Testis (tissue), 3 donors: ENCODE data around the gene MSI2. TPM values are rescaled to one million over a fixed set of nuclear protein-coding genes. Genes with fewer than 3 reads are reported as not detected.

ENCODE experiments used
- DNase-seq: peaks from one replicate; pipeline ENCODE4 v3.0.0-alpha.2; 2019
- H3K27ac ChIP-seq, 2 donors: fragments of 200-600 bp; sonication (generic); one replicate each; pipeline ENCODE4 v1.5.1; 2019
- H3K27me3 ChIP-seq: fragments of 200-600 bp; sonication (generic); one replicate; pipeline ENCODE4 v1.5.1; 2019
- H3K36me3 ChIP-seq: fragments of 200-600 bp; sonication (generic); one replicate; pipeline ENCODE4 v1.5.1; 2017; ENCODE audit warnings: low read depth; ENCODE audit errors: missing control alignments
- H3K4me1 ChIP-seq: fragments of 200-600 bp; sonication (generic); one replicate; pipeline ENCODE4 v1.5.1; 2019
- H3K4me3 ChIP-seq, 2 donors: fragments of 200-600 bp; sonication (generic); one replicate each; pipeline ENCODE4 v1.5.1; 2017 to 2019
- H3K9me3 ChIP-seq: fragments of 200-600 bp; sonication (generic); one replicate; pipeline ENCODE4 v1.5.1; 2017
- CTCF ChIP-seq, 3 experiments: fragments of 450-650 bp in 2 of 3; fragments of 200-600 bp in 1 of 3; sonication (generic) in 1 of 3; IDR thresholded peaks; one replicate each; pipeline ENCODE4 v1.5.1; 2016 to 2019; ENCODE audit warnings: antibody characterized with exemption in 3 of 3, mild to moderate bottlenecking in 2 of 3, moderate library complexity in 1 of 3
- POLR2A ChIP-seq: fragments of 450-650 bp; IDR thresholded peaks from one replicate; pipeline ENCODE4 v1.6.1; 2017; ENCODE audit warnings: antibody characterized with exemption, mild to moderate bottlenecking, moderate library complexity
- WGBS, 2 donors: methylation state at CpG; one replicate each; pipeline ENCODE4 v1.1.5; 2018; 5-methylcytosine and 5-hydroxymethylcytosine counted together
- intact Hi-C: fragments of 100-400 bp; cut with DNase I; formaldehyde crosslinking; loops from one replicate; pipeline ENCODE4 v1.15.1; 2023; ENCODE audit warnings: low total_unique reads
- polyA plus RNA-seq: library from polyadenylated mRNA; stranded (reverse); fragments of 350-450 nt; fragmentation: Illumina TruSeq; extraction: RNeasy Lipid Tissue Mini Kit (QIAGEN cat#74804); gene quantifications from one replicate; pipeline ENCODE4 v1.2.3, GENCODE V29; 2014; ENCODE audit warnings: low read depth, low replicate concordance; ENCODE audit not compliant: insufficient read depth
- total RNA-seq, 2 donors: library from RNA; depleted of rRNA; stranded (reverse); fragments of >200 nt; gene quantifications; one replicate each; pipeline ENCODE4 v1.2.3, GENCODE V29; 2016

MSI2 gene
- total and polyA plus RNA-seq, 3 donors from 2014 or later: 46.5 to 106 (median 76.6) TPM

DNA sequence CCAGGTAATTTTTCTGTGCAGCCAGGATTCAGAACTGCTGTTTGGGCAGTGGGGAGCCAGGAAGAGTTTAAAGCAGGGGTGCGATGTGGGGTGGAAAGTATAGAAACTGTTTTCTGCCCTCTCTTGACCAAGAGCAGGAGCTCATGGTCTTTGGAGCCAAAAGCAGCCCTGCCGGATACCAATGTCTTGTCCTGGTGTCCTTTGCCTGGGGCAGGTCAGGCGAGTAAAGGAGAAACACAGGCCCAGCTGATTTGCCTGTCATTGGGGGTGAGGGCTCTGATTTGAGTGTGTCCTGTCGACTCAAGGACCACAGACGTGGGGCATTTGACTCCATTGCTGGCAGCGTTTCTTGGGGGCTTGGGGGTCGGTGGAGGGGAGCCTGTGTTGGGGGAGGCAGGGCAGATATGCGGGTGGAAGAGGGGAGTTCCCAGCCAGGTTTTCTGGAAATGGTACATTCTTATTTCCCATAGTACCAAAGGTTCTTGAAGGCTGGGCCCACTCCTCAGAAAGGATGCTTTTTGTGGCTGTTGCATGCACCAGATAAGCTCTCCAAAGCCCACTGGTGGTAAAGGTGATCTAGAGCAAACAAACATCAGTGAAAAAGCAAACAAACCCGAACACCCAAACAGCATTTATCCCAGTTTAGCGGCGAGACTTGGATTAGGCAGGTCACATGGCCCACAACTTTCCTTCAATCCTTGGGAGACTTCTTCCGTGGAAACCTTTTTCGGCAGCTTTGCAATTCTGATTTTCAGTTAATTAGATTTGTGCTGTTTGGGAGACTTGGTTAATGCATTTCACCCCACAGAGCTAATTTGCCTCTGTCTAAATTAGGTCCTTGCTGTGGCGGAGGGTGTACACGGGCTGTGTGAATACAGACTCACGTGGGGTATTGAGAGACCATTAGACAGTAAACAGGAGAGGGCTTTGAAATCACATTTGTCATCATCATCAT lies 59.0 kb downstream of the MSI2 start:
- Histone ChIP-seq H3K4me1 (peaks cover 4% of the 10 kb centered on the region), H3K36me3 (no peaks in the 10 kb centered on the region), H3K9me3 (no peaks in the 10 kb centered on the region), H3K27me3 (no peaks in the 10 kb centered on the region), H3K4me3 (no peak overlapping the region), H3K27ac (no peak overlapping the region)
- WGBS, 2 donors: 87 to 97% methylated on average over 15 to 16 of the region's 16 CpGs
- no peak for DNase-seq
- TF ChIP-seq POLR2A: no peak
- no peak for TF ChIP-seq CTCF (IDR thresholded peaks at IDR 0.05)
- intact Hi-C loops: no loop called here

GRCh38 chr17:57316361-57316760 lies 60.0 kb downstream of the MSI2 start:
- peaks cover 4% of the 10 kb centered on the region for H3K4me1 ChIP-seq
- no peak overlapping the region for H3K4me3 ChIP-seq
- H3K27me3 ChIP-seq: no peaks in the 10 kb centered on the region
- 89 to 99% methylated on average over 5 of the region's 5 CpGs for WGBS, 2 donors
- intact Hi-C loops: no loop called here
- H3K27ac ChIP-seq: no peak overlapping the region
- H3K36me3 ChIP-seq: no peaks in the 10 kb centered on the region
- DNase-seq: no peak
- TF ChIP-seq CTCF (IDR thresholded peaks at IDR 0.05) (no peak), POLR2A (no peak)
- no peaks in the 10 kb centered on the region for H3K9me3 ChIP-seq

DNA sequence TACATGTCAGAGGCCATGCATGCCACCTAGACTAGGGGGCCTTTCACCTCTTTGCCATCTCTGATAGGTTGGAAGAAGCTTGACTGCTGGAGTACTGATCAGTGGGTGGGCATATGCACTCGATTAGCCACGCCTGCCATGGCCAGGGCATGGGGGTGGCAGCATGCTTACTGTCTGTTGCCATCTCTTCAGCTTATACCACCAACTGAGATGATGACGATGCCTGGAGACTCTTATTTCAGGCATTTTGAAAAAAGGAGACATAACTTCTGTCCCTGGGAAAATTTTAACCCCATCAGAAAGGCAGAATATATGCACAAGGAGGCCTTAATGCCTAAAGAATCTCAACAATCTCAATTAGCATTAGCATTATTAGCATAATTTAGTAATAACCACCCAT lies 60.8 kb downstream of the MSI2 start:
- WGBS, 2 donors: 93 to 98% methylated on average over 3 of the region's 3 CpGs
- Histone ChIP-seq H3K27ac (no peak overlapping the region), H3K9me3 (no peaks in the 10 kb centered on the region), H3K4me3 (no peak overlapping the region), H3K27me3 (no peaks in the 10 kb centered on the region), H3K4me1 (peaks cover 4% of the 10 kb centered on the region), H3K36me3 (no peaks in the 10 kb centered on the region)
- intact Hi-C loops: no loop called here
- TF ChIP-seq POLR2A (no peak), CTCF (IDR thresholded peaks at IDR 0.05) (no peak)
- DNase-seq: no peak

- no peaks in the 10 kb centered on the region for H3K36me3 ChIP-seq
- no peak overlapping the region for H3K27ac ChIP-seq
- H3K4me1 ChIP-seq: no peaks in the 10 kb centered on the region
- intact Hi-C loops: no loop called here
- no peak overlapping the region for H3K4me3 ChIP-seq
- H3K9me3 ChIP-seq: no peaks in the 10 kb centered on the region
- no peak for TF ChIP-seq POLR2A
- TF ChIP-seq CTCF (IDR thresholded peaks at IDR 0.05): no peak
- no peaks in the 10 kb centered on the region for H3K27me3 ChIP-seq
- 80 to 90% methylated on average over 6 of the region's 6 CpGs for WGBS, 2 donors
- no peak for DNase-seq
These were observed 62.6 kb downstream of the MSI2 start for GRCh38 chr17:57318913-57319312.
